Hematopoietic multipotent progenitor cell treated with erythropoietin and hydrocortisone succinate and interleukin-3 and kit ligand, for 15 days (in vitro differentiated cells): ENCODE data around the gene RALGPS1.
"Not testable (repeated sequence)": the region's sequence is repeated elsewhere in the genome, so short reads cannot be mapped to it uniquely, and the experiment has no call there.

Experiments
- DNase-seq: peaks from one replicate; pipeline ENCODE4 v3.0.0-alpha.2; 2015; ENCODE audit warnings: low spot score

The RALGPS1 gene

DNA sequence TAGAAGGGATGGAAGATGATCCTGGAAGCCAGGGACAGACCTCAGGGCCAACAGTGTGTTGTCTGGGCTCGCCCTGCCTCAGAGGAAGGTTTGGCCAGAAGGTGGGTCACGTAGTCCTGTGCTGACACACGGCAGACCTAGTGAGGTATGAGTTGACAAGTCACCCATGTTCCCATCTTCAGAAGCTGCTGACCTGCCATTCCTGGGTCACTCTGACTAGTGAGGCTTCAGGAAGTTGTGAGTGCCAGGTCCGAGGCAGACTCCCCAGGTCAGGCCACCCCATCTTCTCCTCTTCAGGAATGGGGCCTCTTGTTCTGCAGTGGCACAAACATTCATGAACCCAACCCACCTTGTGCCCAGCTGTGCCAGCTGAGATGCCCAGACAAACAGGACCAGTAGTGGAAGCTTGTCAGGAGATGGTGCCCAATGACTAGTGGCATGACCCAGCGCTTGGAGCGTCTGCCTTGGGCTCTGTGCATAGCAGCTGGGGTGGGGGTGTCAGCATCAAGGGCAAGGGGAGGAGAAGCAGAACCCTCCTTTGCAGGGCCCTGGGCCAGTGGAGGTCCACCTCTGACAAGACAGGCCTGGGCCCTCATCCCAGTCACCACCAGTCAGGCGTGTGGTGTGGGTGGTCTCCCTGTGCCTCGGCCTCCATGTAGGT lies 224.6 kb downstream of the RALGPS1 start:
- no peak for DNase-seq

GRCh38 chr9:127139775-127140174 lies 225.2 kb downstream of the RALGPS1 start:
- no peak for DNase-seq

GRCh38 chr9:127140181-127140580 lies 225.6 kb downstream of the RALGPS1 start:
- no peak for DNase-seq

DNA sequence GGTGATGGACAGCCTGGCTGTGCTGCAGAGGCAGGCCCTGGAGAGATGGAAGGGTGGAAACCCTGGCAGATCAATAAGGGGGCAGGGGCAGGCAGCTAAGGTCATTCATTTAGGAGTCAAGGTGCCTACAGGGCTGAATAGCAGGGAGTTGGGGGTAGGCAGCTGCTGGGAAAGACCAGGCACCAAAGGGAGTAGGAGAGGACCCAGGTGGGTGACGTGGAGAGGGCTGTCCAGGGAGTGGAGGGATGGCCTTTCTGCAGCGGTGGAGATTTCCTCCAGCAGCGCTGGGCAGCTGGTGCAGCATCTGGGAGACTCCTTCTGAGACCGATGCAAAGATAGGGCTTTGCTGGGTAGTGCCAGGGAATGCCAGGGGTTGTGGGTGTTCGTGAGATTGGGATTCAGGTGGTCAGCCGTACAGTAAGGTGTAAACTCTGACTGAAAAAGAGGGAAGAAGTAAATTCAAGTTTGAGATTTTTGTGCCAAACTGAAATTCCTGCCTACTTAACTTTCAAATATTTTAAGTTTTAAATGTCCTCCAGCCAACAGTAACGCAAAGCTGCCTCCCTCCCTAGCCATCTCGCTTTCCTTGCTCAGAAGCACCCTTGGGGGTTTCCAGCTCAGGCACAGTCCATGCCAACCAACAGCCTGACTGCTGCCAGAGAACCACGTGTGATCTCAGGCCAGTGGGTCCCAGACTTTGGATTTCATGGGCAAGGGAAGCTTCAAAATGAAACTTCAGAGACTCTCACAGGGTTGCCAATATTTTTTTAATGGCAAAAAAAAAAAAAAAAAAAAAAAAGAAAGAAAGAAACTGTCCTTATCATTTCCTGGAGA lies 226.5 kb downstream of the RALGPS1 start:
- no peak for DNase-seq

DNA sequence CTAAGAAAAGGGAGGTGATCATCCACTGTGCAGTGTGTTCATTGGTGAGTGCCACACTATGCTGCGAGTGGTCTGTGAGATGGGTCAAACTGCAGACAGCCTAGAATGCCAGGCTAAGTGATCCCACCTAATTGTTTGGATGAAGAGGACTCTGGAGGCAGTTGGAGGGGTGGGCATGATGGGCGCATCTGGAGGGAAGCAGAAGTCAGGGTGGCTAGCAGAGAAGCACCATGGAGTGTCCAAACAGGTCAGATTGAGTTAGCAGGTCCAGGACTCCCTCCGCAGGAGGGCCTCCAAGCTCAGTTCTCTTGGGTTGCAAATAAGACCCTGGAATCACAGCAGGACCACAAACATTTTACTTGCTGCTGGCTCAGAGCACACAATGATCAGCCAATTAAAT lies 227.7 kb downstream of the RALGPS1 start:
- DNase-seq = no peak

- no peak for DNase-seq
Observed at GRCh38 chr9:127142931-127143464, 228.4 kb downstream of the RALGPS1 start.

- DNase-seq = no peak
Observed at GRCh38 chr9:127143920-127144465, 229.4 kb downstream of the RALGPS1 start.

GRCh38 chr9:127144670-127145445 lies 230.3 kb downstream of the RALGPS1 start:
- no peak for DNase-seq

GRCh38 chr9:127146841-127147240 lies 232.3 kb downstream of the RALGPS1 start:
- not testable (repeated sequence) for DNase-seq

- DNase-seq = no peak
Observed at GRCh38 chr9:127147251-127147650, 232.7 kb downstream of the RALGPS1 start.

DNA sequence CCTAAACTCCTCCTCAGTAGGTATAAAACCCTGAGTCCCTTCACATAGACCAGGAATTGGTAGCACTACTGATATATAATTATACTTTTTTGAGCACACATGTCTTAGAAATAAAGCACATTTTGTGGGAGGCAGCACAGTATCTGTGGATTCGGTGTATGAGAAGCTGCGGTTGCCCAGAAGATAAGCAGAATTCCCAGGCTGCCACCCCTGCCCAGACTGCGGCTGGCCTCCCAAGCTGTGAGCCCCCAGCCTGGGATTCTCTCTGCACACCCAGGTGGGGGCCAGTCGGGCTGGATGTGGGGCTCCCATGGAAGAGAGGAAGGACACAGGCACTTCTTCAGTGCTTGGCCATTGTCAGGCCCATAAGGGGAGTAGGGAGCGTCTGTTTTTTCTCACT lies 233.4 kb downstream of the RALGPS1 start:
- no peak for DNase-seq

GRCh38 chr9:127149010-127149409 lies 234.4 kb downstream of the RALGPS1 start:
- DNase-seq = no peak

GRCh38 chr9:127149463-127150390 lies 235.1 kb downstream of the RALGPS1 start:
- DNase-seq = no peak

GRCh38 chr9:127153501-127153900 lies 238.9 kb downstream of the RALGPS1 start:
- no peak for DNase-seq

- DNase-seq = no peak
Observed at GRCh38 chr9:127154003-127154389, 239.4 kb downstream of the RALGPS1 start.

- no peak for DNase-seq
Observed at GRCh38 chr9:127154390-127155191, 240.0 kb downstream of the RALGPS1 start.

GRCh38 chr9:127155314-127155960 lies 240.9 kb downstream of the RALGPS1 start:
- no peak for DNase-seq

GRCh38 chr9:127158786-127159324 lies 244.3 kb downstream of the RALGPS1 start:
- no peak for DNase-seq

- no peak for DNase-seq
Observed at GRCh38 chr9:127159325-127159801, 244.8 kb downstream of the RALGPS1 start.
